Hematopoietic multipotent progenitor cell treated with erythropoietin and hydrocortisone succinate and interleukin-3 and kit ligand, for 8 days (in vitro differentiated cells): ENCODE data around the gene TRIP13.
"Not testable (repeated sequence)": the region's sequence is repeated elsewhere in the genome, so short reads cannot be mapped to it uniquely, and the experiment has no call there.

Source experiments
- DNase-seq: peaks from one replicate; pipeline ENCODE4 v3.0.0-alpha.2; 2015

The TRIP13 gene

GRCh38 chr5:892394-893136 is at the start of gene TRIP13, which contains the start of gene BRD9:
TSS of gene TRIP13 (plus strand) at chr5:892884. CDS start at chr5:892999, 115 bp downstream.
TSS of gene BRD9 (minus strand) at chr5:892801. CDS start at chr5:892657, 144 bp downstream.
- DNase-seq = peak; percentile 86

DNA sequence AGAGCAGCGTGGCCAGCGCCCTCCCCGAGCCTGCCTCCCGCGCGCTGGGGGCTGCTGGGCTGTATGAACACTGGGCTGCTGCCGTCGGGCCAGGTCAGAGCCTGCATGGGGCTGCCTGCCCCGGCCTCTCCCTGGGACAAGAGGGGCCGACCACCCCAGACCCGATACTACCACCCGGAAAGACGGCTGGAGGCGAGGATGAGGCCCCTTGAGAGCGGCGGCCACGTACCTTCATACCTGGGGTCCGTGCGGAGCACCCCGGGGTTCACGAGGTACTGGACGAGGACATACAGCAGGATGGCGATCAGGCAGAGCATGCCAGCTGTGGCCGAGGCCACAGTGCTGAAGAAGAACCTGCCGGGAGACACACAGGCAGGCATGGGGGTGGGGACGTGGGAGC is 49.3 kb upstream of the TRIP13 start:
- DNase-seq = not testable (repeated sequence)

- not testable (repeated sequence) for DNase-seq
Observed at GRCh38 chr5:843926-844325, 48.8 kb upstream of the TRIP13 start.

DNA sequence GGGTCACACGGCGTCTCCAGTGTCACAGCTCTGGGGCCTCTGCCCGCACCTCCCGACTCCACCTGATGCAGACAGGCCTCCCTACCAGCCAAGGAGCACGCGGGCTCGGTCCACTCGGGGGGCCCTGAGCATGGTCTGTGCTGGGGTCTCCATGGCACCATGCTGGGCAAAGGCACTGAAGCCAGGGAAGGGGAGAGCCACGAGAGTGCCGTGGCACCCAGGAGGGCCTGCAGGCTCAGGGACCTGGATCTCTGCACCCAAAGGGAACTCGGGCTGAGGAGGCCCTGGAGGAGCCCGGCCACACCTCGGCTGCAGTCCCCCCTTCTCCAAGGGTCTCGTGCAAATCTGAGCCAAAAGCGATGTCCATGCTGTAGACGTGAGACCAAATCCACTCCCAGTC is 48.3 kb upstream of the TRIP13 start:
- DNase-seq = not testable (repeated sequence)

DNA sequence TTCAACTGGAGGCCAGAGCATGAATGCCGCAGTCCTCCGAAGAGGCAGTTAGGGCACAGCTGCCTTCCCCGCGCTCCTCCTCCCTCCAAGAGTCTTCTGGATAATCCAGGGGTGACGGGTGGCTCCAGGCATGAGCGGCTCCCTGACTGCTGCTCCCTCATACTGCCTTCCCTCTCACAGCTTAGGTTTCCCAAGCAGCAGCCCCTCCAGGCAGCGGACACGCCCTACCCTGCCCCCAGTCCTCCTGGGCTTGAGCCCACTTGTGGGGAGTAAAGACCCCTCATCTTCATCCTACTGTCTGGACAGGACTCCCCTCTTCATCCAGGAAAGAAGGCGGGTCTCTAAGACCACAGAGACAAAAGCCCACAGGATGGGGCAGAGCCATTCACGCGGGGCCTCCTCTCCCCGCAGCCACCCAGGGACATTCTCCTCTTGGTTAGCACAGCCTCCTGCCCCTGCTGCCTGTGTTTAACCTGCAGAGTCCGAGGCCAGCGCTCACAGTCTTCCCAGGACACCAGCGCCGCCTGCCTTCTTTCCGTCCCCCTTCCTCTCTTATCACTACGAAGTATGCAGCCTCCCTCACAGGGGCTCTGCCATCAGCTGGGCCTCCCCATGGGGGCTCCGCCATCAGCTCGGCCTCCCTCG is 47.5 kb upstream of the TRIP13 start:
- DNase-seq = not testable (repeated sequence)

- not testable (repeated sequence) for DNase-seq
Observed at GRCh38 chr5:845676-846601, 46.7 kb upstream of the TRIP13 start.

GRCh38 chr5:846602-847091 is 46.0 kb upstream of the TRIP13 start:
- not testable (repeated sequence) for DNase-seq

- DNase-seq = not testable (repeated sequence)
Observed at GRCh38 chr5:847212-847611, 45.5 kb upstream of the TRIP13 start.

DNA sequence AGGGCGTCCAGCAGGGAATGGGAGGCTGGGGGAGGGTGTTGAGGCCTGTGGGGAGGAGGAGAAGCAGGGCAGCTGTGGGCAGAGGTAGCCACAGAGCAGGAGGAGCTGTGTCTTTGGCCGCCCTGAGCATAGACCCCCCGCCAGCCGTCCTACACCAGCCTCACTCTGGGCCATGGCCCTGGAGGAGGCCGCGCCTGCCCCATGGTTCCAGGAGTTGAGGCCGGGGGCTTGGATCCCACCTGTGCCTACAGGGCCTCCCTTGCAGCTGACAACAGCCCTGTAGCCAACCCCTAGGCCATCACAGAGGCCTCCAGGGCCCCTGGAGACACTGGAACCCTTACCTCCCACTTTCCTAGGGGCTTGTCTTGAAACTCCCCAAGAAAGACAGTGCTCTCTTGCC is 44.9 kb upstream of the TRIP13 start:
- DNase-seq = not testable (repeated sequence)

DNA sequence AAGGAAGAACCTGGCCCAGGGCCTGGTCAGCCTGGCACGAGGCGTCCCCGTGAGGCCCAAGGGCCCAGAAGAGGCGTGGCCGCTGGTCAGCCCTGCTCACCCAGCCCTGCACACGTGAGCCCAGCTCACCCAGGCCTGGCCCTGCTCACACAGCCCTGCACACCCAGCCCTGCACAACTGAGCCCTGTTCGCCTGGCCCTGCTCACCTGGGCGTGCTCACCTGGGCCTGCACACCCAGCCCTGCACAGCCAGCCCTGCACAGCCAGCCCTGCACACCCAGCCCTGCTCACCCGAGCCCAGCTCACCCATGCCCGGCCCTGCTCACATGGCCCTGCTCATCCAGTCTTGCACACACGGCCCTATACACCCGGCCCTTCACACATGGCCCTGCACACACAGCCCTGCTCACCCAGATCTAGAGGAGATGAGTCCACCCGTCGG is 44.0 kb upstream of the TRIP13 start:
- no peak for DNase-seq

GRCh38 chr5:849651-850301 is 42.9 kb upstream of the TRIP13 start:
- no peak for DNase-seq

- no peak for DNase-seq
Observed at GRCh38 chr5:850511-851006, 42.1 kb upstream of the TRIP13 start, which contains the start of gene ZDHHC11. TSS of gene ZDHHC11 (minus strand) at chr5:850986. CDS start at chr5:850602, 384 bp downstream.

DNA sequence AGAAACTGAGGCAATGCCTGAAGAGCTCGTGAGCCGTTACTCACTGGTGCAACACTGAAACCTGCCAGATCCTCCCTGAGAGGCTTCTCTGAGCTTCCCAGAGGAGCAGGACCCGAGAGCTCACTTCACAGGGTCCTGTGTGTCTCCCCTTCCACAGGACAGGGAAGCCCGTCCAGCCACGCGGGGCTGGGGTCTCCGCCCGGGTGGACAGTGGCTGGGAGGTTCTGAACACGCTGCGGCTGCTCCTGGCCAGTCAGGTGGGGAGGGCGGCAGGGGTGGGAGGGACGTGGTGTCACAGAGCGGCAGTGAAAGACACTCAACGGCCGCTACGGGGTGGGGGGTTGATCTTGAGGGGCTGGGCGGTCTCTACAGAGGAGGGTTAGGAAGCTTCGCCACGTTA is 41.6 kb upstream of the TRIP13 start:
- no peak for DNase-seq

DNA sequence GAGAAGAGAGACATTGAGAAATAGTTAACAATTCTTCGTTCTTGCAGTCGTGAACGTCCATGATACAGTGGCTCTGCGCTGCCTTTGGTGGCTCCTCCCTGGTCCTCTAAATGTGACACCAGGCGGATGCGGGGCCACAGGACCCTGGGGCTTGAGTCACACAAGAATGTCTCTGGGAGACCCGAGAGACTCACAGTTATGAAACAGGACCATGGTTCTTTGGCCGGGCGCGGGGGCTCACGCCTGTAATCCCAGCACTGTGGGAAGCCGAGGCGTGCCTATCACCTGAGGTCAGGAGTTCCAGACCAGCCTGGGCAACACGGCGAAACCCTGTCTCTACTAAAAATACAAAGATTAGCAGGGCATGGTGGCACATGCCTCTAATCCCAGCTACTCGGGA is 41.1 kb upstream of the TRIP13 start:
- DNase-seq = no peak

GRCh38 chr5:852018-852417 is 40.7 kb upstream of the TRIP13 start:
- DNase-seq = no peak

GRCh38 chr5:852431-853401 is 40.0 kb upstream of the TRIP13 start:
- no peak for DNase-seq

DNA sequence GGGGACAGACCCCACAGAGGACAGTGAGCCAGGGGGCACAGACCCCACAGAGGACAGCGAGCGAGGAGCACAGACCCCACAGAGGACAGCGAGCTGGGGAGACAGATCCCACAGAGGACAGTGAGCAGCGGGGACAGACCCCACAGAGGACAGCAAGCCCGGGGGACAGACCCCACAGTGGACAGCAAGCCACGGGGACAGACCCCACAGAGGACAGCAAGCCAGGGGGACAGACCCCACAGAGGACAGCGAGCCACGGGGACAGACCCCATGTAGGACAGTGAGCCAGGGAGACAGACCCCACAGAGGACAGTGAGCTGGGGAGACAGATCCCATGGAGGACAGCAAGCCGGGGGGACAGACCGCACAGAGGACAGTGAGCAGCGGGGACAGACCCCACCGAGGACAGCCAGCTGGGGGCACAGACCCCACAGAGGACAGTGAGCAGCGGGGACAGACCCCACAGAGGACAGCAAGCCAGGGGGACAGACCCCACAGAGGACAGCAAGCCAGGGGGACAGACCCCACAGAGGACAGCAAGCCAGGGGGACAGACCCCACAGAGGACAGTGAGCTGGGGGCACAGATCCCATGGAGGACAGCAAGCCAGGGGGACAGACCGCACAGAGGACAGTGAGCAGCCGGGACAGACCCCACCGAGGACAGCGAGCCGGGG is 39.1 kb upstream of the TRIP13 start:
- DNase-seq = not testable (repeated sequence)

DNA sequence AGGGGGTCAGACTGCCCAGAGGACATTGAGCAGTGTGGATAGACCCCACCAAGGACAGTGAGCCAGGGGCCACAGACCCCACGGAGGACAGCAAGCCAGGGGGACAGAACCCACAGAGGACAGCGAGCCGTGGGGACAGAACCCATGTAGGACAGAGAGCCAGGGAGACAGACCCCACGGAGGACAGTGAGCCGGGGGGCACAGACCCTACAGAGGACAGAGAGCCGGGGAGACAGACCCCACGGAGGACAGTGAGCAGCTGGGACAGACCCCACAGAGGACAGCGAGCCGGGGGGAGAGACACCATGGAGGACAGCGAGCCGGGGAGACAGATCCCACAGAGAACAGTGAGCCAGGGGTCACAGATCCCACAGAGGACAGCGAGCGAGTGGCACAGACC is 38.5 kb upstream of the TRIP13 start:
- DNase-seq = no peak

GRCh38 chr5:854966-855743 is 37.5 kb upstream of the TRIP13 start:
- DNase-seq = no peak
